ENCODE measurements around the gene ZNF777. TPM values are rescaled to one million over a fixed set of nuclear protein-coding genes. Genes with fewer than 3 reads are reported as not detected.
A peak's percentile ranks its signal among the peaks of the same experiment; 100 is the strongest.

The ZNF777 gene
- polyA plus RNA-seq (2011; rRNA removed) (4.9 and 5.4 TPM in 2 replicates), polyA plus RNA-seq (2017; fragmentation: RNase III; extraction: RNeasy Plus Mini Kit Qiagen cat#74134 plus additional on column Dnase treatment) (10.4 to 11.0 TPM (median 10.5 TPM) in 3 replicates), polyA minus RNA-seq (2011; rRNA and poly(A)+ RNA removed) (6.5 and 7.1 TPM in 2 replicates)
- 5.4 and 7.6 TPM in 2 replicates for polyA plus RNA-seq (2012; cell fraction: cytosol; rRNA removed)
- polyA plus RNA-seq (2012; cell fraction: nucleus; rRNA removed): 9.0 and 12.4 TPM in 2 replicates

DNA sequence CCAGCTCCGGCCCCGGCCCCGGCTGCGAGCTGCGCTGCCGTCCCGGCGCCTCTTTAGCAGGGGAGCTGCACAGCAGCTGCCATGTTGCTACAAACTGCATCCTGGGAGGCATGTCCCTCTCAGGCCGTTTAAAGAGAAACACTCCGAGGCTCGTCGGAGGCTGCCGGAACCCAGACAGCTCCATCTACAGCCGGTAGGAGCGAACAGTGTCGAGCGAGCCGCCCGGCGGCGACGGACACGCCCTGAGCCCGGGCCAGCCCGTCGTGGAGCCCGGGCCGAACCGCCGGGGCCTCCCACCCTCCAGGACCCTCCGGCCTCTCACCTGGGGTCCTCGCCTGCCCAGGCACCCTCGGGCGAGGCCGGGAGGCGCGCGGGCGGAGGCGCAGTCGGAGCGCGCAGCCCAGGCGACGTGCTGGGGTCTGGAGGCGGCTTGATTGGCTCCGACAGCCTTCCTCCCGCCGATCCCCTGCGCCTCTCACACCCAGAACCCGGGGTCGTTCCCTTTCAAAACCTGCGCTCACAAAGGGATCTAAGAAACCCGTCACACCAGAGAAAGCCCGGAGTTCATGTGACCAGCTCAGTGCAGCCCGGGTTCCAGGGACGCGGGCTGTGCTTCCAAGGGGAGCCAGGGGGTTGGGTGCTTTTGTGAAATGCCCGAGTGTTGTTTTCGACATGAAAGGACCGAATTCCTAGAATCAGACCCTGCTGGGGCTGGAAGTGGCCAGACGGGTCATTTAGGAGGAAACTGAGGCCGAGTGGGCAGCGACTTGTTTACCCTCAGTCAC is at the start of gene ZNF777:
TSS of gene ZNF777 (minus strand) at position 570 of the 785 bp plus-strand sequence. CDS start 5,040 bp downstream, outside the sequence.
- FAIRE-seq (no peak), ATAC-seq (peak; percentile 96 to 99)

More for the DNA sequence above, at the start of gene ZNF777:
- Histone ChIP-seq H3K27ac (peak within 1 kb of the TSS; percentile 88 to 99), H3K9me3 (no peaks in the 10 kb centered on the region), H3K4me1 (peaks cover 12% of the 10 kb centered on the region), H3K4me2 (peak within 1 kb of the TSS; percentile 96), H3K4me3 (peak within 1 kb of the TSS; percentile 64)
- peak; percentile 91 to 96 for DNase-seq (ENCODE audit: low read depth in 1 of 2, low spot score in 1 of 2)
- TF ChIP-seq NR3C1 (IDR thresholded peaks at IDR 0.05) (no peak), TFCP2L1 (CRISPR knock-in tag; IDR thresholded peaks at IDR 0.05) (no peak), JUN (IDR thresholded peaks at IDR 0.05) (peak; percentile 59 to 65; a peak in 3 of 5 replicates), E2F6 (IDR thresholded peaks at IDR 0.05; ENCODE audit: borderline replicate concordance, low read depth) (no peak), MAFK (IDR thresholded peaks at IDR 0.05; ENCODE audit: partially characterized antibody) (no peak), CBX8 (IDR thresholded peaks at IDR 0.05) (no peak), POLR2AphosphoS2 (conservative IDR thresholded peaks at IDR 0.05; ENCODE audit: low read length) (no peak), EP300 (IDR thresholded peaks at IDR 0.05) (no peak), ZFP36 (IDR thresholded peaks at IDR 0.05; ENCODE audit: borderline replicate concordance, partially characterized antibody) (no peak), MYC (IDR thresholded peaks at IDR 0.05; ENCODE audit: borderline replicate concordance, low read length) (no peak), BHLHE40 (IDR thresholded peaks at IDR 0.05; ENCODE audit: low read depth, low read length) (no peak), CBX2 (IDR thresholded peaks at IDR 0.05; ENCODE audit: borderline replicate concordance, low read depth) (no peak), HOXA7 (CRISPR knock-in tag; IDR thresholded peaks at IDR 0.05) (no peak), SREBF2 (IDR thresholded peaks at IDR 0.05) (no peak), PHF8 (IDR thresholded peaks at IDR 0.05; ENCODE audit: borderline replicate concordance, low read depth) (peak; percentile 88), POLR2A (IDR thresholded peaks at IDR 0.05; ENCODE audit: low read length) (peak; percentile 69), SMC3 (IDR thresholded peaks at IDR 0.05) (peak; percentile 21; the same call in 1 of the 3 replicates), CHD4 (IDR thresholded peaks at IDR 0.05; ENCODE audit: borderline replicate concordance) (no peak), MAX (IDR thresholded peaks at IDR 0.05) (peak; percentile 70; the same call in 1 of the 2 replicates), KDM5A (IDR thresholded peaks at IDR 0.05) (peak; percentile 81), EHMT2 (IDR thresholded peaks at IDR 0.05; ENCODE audit: low read depth) (no peak)
- TF ChIP-seq, protein P1, sequence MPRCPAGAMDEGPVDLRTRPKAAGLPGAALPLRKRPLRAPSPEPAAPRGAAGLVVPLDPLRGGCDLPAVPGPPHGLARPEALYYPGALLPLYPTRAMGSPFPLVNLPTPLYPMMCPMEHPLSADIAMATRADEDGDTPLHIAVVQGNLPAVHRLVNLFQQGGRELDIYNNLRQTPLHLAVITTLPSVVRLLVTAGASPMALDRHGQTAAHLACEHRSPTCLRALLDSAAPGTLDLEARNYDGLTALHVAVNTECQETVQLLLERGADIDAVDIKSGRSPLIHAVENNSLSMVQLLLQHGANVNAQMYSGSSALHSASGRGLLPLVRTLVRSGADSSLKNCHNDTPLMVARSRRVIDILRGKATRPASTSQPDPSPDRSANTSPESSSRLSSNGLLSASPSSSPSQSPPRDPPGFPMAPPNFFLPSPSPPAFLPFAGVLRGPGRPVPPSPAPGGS (IDR thresholded peaks at IDR 0.05): peak; percentile 55; the same call in 1 of the 3 replicates
- TF ChIP-seq, protein P2, sequence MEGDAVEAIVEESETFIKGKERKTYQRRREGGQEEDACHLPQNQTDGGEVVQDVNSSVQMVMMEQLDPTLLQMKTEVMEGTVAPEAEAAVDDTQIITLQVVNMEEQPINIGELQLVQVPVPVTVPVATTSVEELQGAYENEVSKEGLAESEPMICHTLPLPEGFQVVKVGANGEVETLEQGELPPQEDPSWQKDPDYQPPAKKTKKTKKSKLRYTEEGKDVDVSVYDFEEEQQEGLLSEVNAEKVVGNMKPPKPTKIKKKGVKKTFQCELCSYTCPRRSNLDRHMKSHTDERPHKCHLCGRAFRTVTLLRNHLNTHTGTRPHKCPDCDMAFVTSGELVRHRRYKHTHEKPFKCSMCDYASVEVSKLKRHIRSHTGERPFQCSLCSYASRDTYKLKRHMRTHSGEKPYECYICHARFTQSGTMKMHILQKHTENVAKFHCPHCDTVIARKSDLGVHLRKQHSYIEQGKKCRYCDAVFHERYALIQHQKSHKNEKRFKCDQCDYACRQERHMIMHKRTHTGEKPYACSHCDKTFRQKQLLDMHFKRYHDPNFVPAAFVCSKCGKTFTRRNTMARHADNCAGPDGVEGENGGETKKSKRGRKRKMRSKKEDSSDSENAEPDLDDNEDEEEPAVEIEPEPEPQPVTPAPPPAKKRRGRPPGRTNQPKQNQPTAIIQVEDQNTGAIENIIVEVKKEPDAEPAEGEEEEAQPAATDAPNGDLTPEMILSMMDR (IDR thresholded peaks at IDR 0.05): peak; percentile 69
- TF ChIP-seq, protein P3, sequence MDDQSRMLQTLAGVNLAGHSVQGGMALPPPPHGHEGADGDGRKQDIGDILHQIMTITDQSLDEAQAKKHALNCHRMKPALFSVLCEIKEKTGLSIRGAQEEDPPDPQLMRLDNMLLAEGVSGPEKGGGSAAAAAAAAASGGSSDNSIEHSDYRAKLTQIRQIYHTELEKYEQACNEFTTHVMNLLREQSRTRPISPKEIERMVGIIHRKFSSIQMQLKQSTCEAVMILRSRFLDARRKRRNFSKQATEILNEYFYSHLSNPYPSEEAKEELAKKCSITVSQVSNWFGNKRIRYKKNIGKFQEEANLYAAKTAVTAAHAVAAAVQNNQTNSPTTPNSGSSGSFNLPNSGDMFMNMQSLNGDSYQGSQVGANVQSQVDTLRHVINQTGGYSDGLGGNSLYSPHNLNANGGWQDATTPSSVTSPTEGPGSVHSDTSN (IDR thresholded peaks at IDR 0.05): no peak
- TF ChIP-seq, protein P4, sequence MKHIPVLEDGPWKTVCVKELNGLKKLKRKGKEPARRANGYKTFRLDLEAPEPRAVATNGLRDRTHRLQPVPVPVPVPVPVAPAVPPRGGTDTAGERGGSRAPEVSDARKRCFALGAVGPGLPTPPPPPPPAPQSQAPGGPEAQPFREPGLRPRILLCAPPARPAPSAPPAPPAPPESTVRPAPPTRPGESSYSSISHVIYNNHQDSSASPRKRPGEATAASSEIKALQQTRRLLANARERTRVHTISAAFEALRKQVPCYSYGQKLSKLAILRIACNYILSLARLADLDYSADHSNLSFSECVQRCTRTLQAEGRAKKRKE (CRISPR knock-in tag; IDR thresholded peaks at IDR 0.05; ENCODE audit: low read depth): no peak
- ChIA-PET CTCF (interaction anchor here (0.6 to 2.7 kb wide), 14 partner anchors 9 to 334 kb away, joined by 3 to 11 read pairs (median 4); partner anchors contain the start of gene ZNF425), POLR2A (interaction anchor here (0.7 to 1.4 kb wide), 7 partner anchors 14 to 335 kb away, joined by 3 to 10 read pairs (median 4); partner anchors contain the start of gene ZNF425)
- WGBS (ENCODE audit: missing lambda C conversion rate): 1% methylated on average over 9 of the region's 64 CpGs
